Stimulated activated CD4-positive, alpha-beta T cell treated with anti-CD3 and anti-CD28 coated beads, Interleukin-15, amount 100 ng/mL, for 48 hours (primary cell): ENCODE measurements around the gene TBXAS1.

Experiments used
- DNase-seq, 2 donors: peaks; one replicate each; pipeline ENCODE4 v3.0.0-alpha.2; 2020; ENCODE audit warnings: low read depth in 2 of 2

Gene TBXAS1

DNA sequence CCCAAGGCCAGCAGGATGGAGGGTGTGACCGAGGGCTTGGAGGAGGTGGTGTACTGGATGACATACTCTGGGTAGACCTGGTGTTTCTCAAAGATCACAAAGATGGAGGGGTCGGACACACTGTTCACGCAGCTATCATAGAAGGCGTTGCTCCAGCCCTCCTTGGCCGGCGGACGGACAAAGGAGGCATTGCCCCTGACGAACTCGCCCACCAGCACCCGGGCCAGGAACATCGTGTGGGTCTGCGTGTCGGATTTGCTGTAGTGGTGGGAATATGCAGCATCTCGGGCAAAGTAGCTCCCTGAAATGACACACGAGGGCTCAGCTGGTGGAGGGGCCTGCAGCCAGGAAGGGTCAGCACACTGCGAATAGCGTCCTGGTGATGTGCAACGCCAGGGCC, 195.5 kb downstream of the TBXAS1 start:
- DNase-seq: no peak

DNA sequence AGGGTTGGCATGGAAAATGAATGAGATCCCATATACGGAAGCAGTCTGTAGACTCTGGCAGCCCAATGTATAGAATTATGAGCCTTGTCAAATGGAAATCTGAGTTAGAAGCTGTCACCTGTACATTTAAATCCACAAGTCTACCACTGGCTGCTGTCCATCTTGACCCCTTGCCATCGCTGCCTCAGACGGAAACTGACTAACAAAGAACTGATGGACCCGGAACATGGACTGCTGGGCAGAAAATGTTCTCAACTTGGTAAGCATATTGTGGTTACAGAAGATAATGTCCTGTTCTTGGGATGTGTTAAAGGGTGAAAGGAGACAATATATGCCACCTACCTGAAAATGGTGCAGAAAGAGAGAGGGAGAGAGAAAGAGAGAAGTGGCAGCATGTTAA, 196.2 kb downstream of the TBXAS1 start:
- DNase-seq: no peak

DNA sequence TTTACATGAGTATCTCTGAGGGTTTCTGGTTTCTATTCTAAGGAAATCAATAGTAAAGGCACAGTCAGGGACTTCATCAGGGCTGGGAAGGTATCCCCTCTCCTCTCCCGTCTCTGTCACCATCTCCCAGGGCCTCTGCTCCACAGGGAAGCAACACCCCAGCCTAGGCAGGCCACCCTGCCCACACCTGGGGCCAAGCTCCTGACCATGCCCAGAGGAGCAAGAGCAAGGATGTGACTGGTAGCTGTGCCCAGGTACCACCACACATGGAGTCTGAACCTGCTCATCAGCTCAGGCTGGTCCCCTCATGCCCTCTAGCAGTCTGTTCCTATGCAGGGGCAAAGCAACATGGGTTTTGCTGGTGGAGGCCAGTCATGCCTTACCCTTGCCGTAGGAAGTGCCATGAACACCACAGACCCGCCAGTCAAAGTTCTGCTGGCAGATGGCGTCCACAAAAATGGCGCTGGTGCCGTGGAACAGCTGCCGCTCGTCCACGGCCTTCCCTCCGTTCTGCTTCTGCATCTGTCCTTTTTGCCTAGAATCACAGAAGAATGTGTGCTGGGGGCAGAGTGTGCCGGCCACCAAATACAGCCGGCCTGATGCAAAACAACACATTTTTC, 196.9 kb downstream of the TBXAS1 start:
- no peak for DNase-seq

DNA sequence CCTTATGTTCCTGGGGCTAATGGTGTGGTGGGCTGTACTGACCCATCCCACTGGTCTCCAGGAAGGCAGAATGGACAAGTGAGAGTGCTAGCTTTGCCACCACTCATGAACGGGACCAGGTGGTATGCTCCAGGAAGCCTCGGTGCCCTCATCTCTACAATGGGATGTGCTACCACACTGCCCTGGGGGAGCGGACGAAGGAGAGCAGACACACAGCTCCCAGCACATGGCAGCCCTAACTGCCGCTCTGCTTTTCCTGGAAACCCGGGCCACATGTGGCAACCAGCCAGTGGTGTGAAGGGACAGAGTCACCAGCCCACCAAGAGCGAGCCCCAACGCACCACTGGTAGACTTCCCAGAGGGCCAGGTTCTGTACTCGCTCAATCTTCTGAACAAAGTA, 197.9 kb downstream of the TBXAS1 start:
- DNase-seq: no peak

DNA sequence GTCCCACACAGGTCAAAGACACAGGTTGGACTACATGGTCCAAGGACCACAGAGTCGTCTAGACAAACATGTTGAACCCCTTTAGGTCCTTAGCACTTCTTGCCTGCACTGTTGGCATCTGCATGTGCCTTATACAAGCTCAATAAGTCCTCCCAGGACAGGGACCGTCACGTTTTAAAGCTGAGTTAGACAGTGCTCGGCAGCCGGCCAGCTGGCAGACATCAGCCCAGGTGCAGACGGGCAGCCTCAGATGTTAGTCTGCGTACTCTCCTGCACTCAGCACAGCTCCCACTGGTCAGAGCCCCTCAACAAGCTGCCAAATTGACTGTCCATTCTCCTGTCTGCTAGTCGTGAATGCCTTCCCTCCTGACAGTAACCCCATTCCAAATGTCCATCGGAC, 198.8 kb downstream of the TBXAS1 start:
- no peak for DNase-seq

DNA sequence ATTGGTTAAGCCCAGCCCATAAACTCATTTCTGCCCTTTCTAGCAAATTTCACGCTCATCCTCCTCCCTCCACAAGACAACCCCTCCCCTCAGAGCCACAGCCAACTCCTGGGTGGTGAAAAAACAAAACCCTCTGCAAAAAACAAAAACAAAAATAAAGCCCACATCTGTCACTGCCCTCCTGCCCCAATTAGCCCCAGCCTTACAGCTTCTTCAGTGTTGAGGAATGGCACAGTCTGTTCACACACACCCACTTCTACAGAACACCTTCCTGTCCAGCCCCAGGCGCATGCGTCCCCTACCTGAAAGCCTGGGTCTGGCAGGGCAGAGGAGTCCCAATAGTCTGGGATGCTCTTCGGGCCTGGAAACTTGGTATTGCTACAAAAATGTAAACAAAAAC, 199.2 kb downstream of the TBXAS1 start:
- DNase-seq: no peak

DNA sequence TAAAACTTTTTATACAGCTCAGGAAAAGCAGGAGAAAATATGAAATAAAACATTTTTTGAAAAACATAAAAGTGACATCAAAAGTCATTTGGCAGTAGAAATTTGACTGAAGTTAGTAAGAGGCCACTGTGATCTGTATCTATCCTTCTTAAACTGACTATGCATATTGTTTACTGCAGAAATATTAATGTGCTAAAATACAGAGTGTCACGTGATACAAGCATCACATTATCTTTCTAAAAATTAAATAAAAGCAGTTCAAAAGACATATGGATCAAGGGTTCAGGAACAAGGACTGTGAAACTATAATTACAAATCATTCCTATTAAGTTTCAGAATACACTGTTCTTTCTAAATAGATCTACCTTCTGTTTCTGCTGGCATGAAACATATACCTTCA, 200.0 kb downstream of the TBXAS1 start:
- DNase-seq: no peak

DNA sequence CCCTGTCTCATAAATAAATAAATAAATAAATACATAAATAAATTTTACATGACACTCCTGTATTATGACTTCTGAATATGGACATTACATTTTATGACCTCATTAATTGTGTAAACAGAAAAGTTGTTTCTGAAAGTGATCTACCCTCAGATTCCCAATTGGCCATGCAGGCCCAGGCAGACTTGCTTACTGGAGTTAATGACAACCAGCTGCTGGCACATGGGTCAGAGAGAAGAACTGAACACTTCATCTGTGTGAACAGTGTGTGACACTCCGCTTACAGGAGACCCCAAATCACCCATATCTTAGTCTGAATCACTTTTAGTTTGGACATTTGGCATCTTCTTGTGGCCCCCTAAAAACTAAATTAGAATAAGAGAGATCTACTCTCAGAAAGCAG, 202.3 kb downstream of the TBXAS1 start:
- no peak for DNase-seq

DNA sequence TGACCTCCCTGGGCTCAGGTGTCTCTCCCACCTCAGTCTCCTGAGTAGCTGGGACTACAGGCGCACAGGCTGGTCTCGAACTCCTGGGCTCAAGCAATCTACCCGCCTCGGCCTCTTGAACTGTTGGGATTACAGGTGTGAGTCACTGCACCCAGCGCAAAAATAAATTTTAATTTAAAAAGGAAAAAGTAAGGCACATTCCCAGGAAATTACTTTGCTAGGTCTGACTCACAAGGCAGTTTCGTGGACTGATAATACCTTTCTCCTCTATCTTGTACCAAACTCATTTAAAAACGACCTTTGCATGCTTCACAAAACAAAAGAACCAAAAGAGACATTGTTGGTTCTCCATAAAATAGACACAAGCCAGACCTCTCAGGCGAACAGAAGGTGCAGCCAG, 204.0 kb downstream of the TBXAS1 start:
- no peak for DNase-seq

DNA sequence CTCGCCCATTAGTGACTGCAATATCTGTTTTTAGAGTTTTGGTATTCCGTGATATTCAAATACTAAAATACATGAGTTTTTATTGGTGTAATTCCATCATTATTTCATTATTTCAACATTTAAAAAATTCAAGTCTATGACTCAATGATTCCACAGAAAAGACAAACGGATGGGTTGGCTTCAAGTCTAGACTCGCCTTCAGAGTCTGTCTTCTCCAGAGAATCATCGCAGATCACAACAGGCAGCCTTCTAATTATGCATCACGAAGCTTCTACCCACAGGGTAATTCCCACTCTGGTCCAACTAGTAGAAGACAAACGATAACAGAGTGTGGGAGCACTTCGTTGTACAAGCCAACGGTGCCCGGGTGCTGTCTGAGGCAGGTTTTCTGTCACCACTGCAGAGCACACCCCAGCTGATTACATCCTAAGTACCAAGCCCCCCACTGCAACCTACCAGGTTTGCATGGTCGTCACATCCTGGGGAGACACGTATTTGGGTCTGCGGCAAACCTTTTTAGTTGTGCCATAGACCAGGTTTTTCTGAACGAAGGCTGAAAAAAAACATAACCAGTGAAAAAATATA, 204.8 kb downstream of the TBXAS1 start:
- no peak for DNase-seq

DNA sequence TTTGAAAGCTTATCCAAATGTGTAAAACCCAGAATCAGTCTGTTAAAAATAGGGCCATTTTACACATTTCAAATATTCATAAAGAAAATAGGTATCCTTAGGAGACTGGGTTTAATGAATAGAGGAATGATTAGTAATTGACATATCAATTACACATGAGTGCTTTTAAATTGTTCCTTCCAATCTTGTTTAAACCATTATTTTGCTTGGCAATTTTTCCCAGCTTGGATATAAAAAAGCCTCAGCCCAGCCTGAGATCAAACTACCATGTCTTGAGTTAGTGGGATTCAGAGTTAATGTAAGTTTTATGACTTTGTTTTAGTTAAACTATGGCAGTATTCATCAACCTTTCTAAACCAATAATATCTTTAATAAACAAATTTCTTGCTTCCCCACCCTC, 205.4 kb downstream of the TBXAS1 start:
- no peak for DNase-seq

DNA sequence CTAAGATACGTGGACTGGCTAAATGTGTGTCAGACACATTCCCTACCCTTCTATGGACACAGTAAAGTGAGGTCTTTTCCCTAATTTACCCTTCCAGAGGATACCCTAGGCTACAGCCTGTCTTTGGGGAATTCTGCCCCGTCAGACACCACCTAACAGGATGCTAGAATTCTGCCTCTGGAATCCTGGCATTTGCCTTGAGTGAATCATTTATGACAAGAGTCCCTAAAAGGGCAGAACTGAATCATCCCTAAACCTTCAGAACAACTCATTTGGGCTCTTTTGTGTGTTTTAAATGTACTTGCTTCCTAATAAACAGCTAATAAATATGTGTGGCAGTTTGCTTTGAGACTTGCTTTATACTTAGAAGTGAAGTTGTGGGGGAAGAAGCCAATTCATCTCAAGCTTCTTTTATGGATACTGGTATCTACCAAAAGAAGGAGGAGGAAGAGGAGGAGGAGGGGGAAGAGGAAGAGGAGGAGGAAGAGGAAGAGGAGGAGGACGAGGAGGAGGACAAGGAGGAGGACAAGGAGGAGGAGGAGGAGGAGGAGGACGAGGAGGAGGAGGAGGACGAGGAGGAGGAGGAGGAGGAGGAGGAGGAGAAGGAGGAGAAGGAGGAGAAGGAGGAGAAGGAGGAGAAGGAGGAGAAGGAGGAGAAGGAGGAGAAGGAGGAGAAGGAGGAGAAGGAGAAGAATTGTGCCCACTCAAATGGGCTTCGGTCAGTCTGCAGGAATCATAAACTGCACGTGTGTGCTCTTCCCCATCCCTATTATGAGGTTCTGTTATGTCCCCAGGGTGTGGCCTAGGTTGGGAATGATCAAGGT, 206.5 kb downstream of the TBXAS1 start:
- DNase-seq: no peak

DNA sequence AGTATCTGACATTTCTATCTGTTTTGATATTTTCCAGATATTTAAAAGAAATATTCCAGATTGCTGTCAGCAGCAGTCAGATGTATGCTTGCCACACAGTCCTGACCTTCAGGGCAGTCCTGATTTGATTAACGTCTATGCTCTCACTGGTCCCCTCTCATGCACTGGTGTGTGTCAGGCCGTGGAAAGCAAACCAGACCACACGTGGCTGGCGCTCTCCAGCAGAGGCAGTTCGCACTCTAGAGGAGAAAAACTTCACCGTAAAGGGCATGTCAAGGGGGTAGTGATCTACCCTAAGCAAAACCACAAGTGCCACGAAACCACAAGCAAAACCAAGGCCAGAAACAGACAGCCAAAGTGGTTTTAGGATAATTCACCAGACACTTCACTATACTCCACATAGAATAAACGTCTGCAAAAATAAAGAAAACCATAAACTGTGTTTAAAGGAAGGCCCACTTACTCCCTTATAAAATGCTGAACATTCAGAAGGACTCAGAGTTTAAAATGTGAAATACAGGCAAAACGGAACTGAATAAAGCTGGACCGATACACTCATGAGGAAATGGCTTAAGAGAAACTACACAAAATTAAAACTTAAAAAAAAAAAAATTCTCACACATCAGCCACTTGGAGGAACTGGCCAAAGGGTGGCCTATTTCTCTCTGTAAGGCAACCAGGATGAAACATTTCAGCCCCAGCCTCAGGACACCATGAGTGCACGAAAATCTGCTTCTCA, 207.3 kb downstream of the TBXAS1 start:
- no peak for DNase-seq

DNA sequence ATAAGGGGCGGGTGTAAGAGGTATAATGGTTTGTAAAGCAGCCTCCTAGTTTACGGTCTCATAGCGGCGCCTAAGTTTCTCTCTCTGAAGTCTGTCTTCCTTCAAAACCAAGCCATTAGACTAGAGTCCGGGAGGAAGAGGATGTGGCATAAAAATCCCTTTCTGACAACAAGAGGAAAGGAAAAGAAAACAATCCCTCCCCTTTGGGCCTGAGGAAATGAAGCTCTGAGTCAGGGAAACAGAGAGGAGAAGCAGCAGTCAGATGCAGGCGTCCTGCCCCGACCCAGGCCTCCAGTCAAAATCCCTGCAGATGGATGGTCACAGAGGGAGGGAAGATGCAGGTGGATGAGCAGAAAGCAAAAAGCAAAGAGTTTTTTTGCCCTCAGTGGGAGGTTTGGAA, 210.0 kb downstream of the TBXAS1 start:
- DNase-seq: no peak

DNA sequence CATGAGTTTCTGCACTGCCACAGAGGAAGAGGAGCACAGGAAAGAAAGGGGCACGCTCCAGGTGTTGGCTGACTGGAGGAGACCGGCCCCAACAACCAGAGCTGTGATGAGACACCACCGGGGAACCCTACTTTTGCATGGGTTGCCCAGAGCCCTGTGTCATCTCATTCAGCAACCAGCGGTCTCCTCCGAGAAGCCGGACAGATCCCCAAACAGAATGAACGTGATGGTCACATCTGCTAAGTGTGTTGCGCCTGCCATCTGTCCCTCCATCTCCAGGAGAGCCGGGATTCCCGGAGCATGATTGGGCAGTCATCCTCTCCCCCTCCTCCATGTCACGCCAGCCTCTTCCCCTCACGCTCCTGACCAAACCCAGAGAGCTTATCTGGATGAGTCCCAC, 210.8 kb downstream of the TBXAS1 start:
- DNase-seq: no peak

DNA sequence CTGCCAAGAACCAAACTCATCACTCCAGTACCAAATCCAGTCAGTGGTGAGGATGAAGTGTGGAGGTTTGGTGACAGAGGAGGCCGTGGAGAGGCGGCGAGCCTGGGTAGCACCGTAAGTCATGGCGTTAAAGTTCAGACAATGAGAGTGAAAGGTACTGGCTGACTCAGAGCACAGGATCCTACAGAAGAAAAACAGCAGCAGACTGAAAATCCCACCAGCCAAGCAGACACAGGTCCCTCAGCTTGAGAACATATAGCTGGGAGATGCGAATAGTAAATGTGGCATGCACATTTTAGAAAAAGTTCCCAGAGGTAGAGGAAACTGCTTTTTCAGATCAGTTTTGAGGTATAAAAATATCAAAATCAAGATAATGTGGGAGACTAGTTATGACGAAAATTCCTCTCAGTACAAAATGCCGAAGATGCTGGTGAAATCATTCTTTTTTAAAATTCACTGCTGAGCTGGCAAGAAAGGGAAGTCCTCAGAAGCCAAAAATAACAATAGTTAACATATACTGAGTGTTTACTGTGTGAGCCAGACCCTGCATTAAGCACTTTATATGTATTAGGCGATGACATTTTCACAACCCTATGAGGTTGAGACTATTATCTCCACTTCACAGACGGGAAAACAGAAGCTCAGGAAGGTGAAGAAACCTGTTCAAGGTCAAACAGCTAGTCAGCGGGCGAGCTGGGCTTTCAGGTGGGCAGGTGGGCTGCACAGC, 212.8 kb downstream of the TBXAS1 start:
- no peak for DNase-seq

DNA sequence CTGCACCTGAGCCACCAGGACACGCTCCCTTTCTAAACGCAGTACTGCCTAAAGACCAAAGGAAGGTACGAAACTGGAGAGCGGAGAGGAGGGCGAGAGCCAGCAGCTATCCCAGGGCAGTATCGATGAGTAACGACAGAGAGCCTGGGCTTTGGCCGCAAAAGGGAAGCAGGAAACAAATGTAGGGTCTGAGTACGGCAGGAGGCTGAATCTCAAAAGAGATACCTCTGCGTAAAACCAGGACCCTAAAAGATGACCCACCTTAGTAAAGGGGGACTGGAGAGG, 213.3 kb downstream of the TBXAS1 start:
- DNase-seq: no peak

DNA sequence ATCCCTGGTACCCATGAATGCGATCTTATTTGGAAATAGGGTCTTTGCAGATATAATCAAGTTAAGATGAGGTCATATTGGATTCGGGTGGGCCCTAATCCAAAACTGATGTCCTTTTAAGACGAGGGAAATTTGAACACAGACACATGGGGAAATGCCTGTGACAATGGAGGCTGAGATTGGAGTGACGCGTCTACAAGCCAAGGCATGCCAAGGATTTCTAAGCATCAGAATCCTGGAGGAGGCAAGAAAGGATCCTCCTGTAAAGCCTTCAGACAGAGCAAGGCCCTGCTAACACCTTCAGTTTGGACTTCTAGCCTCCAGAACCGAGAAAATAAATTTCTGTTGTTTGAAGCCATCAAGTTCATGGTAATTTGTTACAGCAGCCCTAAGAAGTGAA, 215.2 kb downstream of the TBXAS1 start:
- DNase-seq: no peak

DNA sequence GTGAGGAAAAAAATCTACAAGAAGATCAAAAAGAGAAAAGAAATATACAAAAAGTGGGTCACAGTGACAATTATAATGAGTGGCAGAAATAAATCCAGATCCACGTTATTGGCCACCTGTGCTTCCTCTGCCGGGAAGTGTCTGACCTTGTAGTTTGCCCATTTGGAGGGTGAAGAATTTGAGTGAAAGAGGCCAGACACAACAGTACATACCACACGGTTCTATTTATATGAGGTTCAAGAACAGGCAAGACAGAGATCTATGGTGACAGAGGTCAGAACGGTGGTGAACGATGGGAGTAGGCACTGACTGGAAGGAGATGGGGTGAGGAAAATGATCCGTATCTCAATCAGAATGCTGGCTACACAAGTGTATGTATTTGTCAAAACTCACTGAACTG, 216.6 kb downstream of the TBXAS1 start:
- no peak for DNase-seq

DNA sequence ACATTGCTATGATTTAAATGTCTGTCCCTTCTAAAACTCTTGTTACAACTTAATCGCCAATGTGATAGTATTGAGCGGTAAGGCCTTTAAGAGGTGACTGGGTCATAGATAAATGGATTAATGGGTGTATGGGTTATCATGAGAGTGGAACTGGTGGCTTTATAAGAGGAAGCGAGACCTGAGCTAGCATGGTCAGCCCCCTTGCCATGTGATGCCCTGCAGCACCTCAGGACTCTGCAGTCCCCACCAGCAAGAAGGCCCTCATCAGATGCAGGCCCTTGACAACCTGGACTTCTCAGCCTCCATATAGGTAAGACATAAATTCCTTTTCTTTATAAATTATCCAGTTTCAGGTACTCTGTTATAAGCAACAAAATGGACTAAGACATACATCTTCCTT, 218.1 kb downstream of the TBXAS1 start:
- no peak for DNase-seq

DNA sequence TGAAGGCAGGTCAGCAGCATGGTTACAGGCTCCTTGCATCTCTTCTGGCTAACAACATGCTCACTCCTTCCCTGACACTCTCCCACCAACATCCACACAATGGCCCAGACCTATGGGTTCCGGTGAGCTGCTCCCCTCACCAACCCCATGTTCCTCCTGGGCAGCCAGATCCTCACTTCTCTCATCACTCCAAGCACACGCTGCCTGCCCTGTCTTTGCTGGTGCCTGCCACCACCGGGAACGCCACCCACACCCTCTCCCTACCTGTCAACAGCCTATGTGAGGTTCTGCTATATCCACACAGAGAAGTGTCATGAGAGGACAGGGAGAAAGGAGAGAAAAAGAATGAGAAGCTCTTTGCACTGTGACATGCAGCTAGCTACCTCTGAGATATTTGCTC, 219.1 kb downstream of the TBXAS1 start:
- DNase-seq: no peak

DNA sequence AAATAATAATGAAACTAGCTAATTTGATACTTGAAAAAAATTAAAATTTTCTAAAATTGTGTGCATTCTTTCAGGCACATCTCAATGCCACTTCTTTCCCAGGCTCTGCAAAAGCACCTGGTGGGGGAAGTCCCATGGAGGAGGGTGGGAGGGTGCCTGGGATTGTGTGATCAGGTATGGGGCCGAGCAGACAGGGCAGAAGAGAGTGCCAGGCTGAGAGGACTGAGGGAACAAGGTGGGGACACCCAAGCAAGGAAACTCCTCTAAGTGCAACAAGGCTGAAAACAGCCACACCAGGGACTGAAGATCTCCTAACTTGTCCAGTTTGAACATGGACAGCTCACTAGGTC, 219.9 kb downstream of the TBXAS1 start:
- DNase-seq: no peak
